ENCODE results near the gene PLA2G4B. TPM values are rescaled to one million over a fixed set of nuclear protein-coding genes. Genes with fewer than 3 reads are reported as not detected.

Gene PLA2G4B
- total and polyA plus RNA-seq, 10 of the 15 experiments (the other 5 are each of a cell fraction or from before 2014, with no cell fraction given) = 0.22 to 6.6 (median 2.9) TPM

GRCh38 chr15:41897363-41897799, 58.7 kb downstream of the PLA2G4B start:
- peaks cover 19 to 23% of the 10 kb centered on the region in 2 experiments for H3K36me3 ChIP-seq (ENCODE audit: control insufficient read depth in 2 of 2, insufficient read depth in 2 of 2, low read length in 1 of 2)
- POLR2A ChIA-PET = no interaction called here
- H3K79me2 ChIP-seq (ENCODE audit: control insufficient read depth, insufficient read depth, low read length) = no peaks in the 10 kb centered on the region
- DNase-seq (ENCODE audit: low read depth, low spot score) = no peak
- H3K4me3 ChIP-seq = no peak overlapping the region
- intact Hi-C loops (cut with micrococcal nuclease; ENCODE audit: unreplicated experiment) = no loop called here
- no peaks in the 10 kb centered on the region for H3K27me3 ChIP-seq (replicated peaks in 1 of 2; ENCODE audit: control insufficient read depth in 2 of 2, insufficient read depth in 2 of 2, low read length in 1 of 2)
- H3K4me2 ChIP-seq (ENCODE audit: control insufficient read depth, insufficient read depth) = no peak overlapping the region
- H2AFZ ChIP-seq (ENCODE audit: control insufficient read depth, low read depth, low read length) = no peak overlapping the region
- no peaks in the 10 kb centered on the region for H3K9me3 ChIP-seq (replicated peaks; ENCODE audit: control insufficient read depth, insufficient read depth, low read length)
- RAD21 ChIA-PET (ENCODE audit: unreplicated experiment) = no interaction called here
- no peak for ATAC-seq
- no peak for FAIRE-seq
- H3K4me1 ChIP-seq (ENCODE audit: control insufficient read depth, insufficient read depth, low read length) = peaks cover 15% of the 10 kb centered on the region
- peak; percentile 51; the same call in 1 of the 2 replicates for TF ChIP-seq POLR2A (IDR thresholded peaks at IDR 0.05; ENCODE audit: low read depth, low read length)
- peak; percentile 28; the same call in 1 of the 2 replicates for TF ChIP-seq POLR2AphosphoS5 (IDR thresholded peaks at IDR 0.05; ENCODE audit: low read length)
- TF ChIP-seq, protein P1, sequence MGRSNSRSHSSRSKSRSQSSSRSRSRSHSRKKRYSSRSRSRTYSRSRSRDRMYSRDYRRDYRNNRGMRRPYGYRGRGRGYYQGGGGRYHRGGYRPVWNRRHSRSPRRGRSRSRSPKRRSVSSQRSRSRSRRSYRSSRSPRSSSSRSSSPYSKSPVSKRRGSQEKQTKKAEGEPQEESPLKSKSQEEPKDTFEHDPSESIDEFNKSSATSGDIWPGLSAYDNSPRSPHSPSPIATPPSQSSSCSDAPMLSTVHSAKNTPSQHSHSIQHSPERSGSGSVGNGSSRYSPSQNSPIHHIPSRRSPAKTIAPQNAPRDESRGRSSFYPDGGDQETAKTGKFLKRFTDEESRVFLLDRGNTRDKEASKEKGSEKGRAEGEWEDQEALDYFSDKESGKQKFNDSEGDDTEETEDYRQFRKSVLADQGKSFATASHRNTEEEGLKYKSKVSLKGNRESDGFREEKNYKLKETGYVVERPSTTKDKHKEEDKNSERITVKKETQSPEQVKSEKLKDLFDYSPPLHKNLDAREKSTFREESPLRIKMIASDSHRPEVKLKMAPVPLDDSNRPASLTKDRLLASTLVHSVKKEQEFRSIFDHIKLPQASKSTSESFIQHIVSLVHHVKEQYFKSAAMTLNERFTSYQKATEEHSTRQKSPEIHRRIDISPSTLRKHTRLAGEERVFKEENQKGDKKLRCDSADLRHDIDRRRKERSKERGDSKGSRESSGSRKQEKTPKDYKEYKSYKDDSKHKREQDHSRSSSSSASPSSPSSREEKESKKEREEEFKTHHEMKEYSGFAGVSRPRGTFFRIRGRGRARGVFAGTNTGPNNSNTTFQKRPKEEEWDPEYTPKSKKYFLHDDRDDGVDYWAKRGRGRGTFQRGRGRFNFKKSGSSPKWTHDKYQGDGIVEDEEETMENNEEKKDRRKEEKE (IDR thresholded peaks at IDR 0.05) = no peak
- TF ChIP-seq POLR2AphosphoS2 (IDR thresholded peaks at IDR 0.05; ENCODE audit: low read depth, low read length) = 0 out of 2 replicates have a peak, but pooled peaks have one; percentile 50
- in situ Hi-C loops (cut with MboI) = no loop called here
- H4K20me1 ChIP-seq (ENCODE audit: control insufficient read depth, insufficient read depth) = no peaks in the 10 kb centered on the region
- SMC1A ChIA-PET (ENCODE audit: uncharacterized antibody, unreplicated experiment) = no interaction called here
- 87% methylated on average over 8 of the region's 8 CpGs for WGBS (ENCODE audit: insufficient coverage, insufficient replicate concordance, low lambda C conversion rate, missing lambda C conversion rate)
- no TSS peak for BruUV-seq (replicated peaks)
- CTCF ChIA-PET = no interaction called here
- no peak overlapping the region for H3K9ac ChIP-seq (ENCODE audit: control insufficient read depth, insufficient read depth, low read length)
- H3K27ac ChIP-seq (ENCODE audit: control insufficient read depth, insufficient read depth) = no peak overlapping the region

Small RNA genes lying within 50 kb of the gene (microRNA-seq; reads per million reads assigned to microRNA genes)
- gene MIR4310 = not detected

Small RNA genes lying within 50 kb of the gene (small RNA-seq; reads per million reads assigned to genes)
- gene JMJD7-PLA2G4B = not detected
- gene MIR4310 = not detected
- gene RNA5SP393 = not detected

Other genes starting within 250 kb of the PLA2G4B start
- gene MGA, start 178.4 kb upstream of the PLA2G4B start, total RNA-seq (2014; rRNA removed) = 18.4 and 20.5 TPM in 2 replicates
- gene MGA, start 178.4 kb upstream of the PLA2G4B start, total RNA-seq (2014; rRNA removed; fragmentation: Illumina TruSeq; extraction: Trizol) = 28.1 and 28.5 TPM in 2 replicates
- gene MGA, start 178.4 kb upstream of the PLA2G4B start, total RNA-seq (2021) = 25.6 and 29.6 TPM in 2 replicates
- 11.1 and 12.2 TPM in 2 replicates for gene MGA, start 178.4 kb upstream of the PLA2G4B start, polyA plus RNA-seq (2011; rRNA removed)
- 15.6 and 17.6 TPM in 2 replicates for gene MGA, start 178.4 kb upstream of the PLA2G4B start, polyA plus RNA-seq (2014; fragmentation: Illumina TruSeq; extraction: Trizol)
- 1 to 10 TPM; 2.6 to 2.8 TPM for gene MGA, start 178.4 kb upstream of the PLA2G4B start, polyA plus RNA-seq (2014; fragmentation: Nextera tagmentation; extraction: Ambion mirVana)
- gene MGA, start 178.4 kb upstream of the PLA2G4B start, polyA plus RNA-seq (2014; rRNA removed) = 7.9 and 8.3 TPM in 2 replicates
- gene MGA, start 178.4 kb upstream of the PLA2G4B start, polyA plus RNA-seq (2016; fragmentation: Nextera tagmentation; extraction: Ambion mirVana) = 10 to 100 TPM; 21.6 to 21.7 TPM
- gene MAPKBP1, start 64.4 kb upstream of the PLA2G4B start, total RNA-seq (2014; rRNA removed) = 8.5 and 13.5 TPM in 2 replicates
- gene MAPKBP1, start 64.4 kb upstream of the PLA2G4B start, total RNA-seq (2014; rRNA removed; fragmentation: Illumina TruSeq; extraction: Trizol) = 6.7 and 7.2 TPM in 2 replicates
- gene MAPKBP1, start 64.4 kb upstream of the PLA2G4B start, total RNA-seq (2021) = 15.7 and 19.0 TPM in 2 replicates
- 3.6 and 6.5 TPM in 2 replicates for gene MAPKBP1, start 64.4 kb upstream of the PLA2G4B start, polyA plus RNA-seq (2011; rRNA removed)
- gene MAPKBP1, start 64.4 kb upstream of the PLA2G4B start, polyA plus RNA-seq (2014; fragmentation: Illumina TruSeq; extraction: Trizol) = 6.8 and 7.5 TPM in 2 replicates
- gene MAPKBP1, start 64.4 kb upstream of the PLA2G4B start, polyA plus RNA-seq (2014; fragmentation: Nextera tagmentation; extraction: Ambion mirVana) = under 1 TPM; 0.44 to 0.50 TPM
- gene MAPKBP1, start 64.4 kb upstream of the PLA2G4B start, polyA plus RNA-seq (2014; rRNA removed) = 10.4 and 12.2 TPM in 2 replicates
- 1 to 10 TPM; 6.5 to 7.8 TPM for gene MAPKBP1, start 64.4 kb upstream of the PLA2G4B start, polyA plus RNA-seq (2016; fragmentation: Nextera tagmentation; extraction: Ambion mirVana)
- gene JMJD7, start 10.8 kb upstream of the PLA2G4B start, total RNA-seq (2014; rRNA removed) = 7.5 and 8.5 TPM in 2 replicates
- gene JMJD7, start 10.8 kb upstream of the PLA2G4B start, total RNA-seq (2014; rRNA removed; fragmentation: Illumina TruSeq; extraction: Trizol) = 4.4 and 4.7 TPM in 2 replicates
- gene JMJD7, start 10.8 kb upstream of the PLA2G4B start, total RNA-seq (2021) = 10.3 and 12.2 TPM in 2 replicates
- 3.7 and 6.8 TPM in 2 replicates for gene JMJD7, start 10.8 kb upstream of the PLA2G4B start, polyA plus RNA-seq (2011; rRNA removed)
- 0.86 and 5.3 TPM in 2 replicates for gene JMJD7, start 10.8 kb upstream of the PLA2G4B start, polyA plus RNA-seq (2014; fragmentation: Illumina TruSeq; extraction: Trizol)
- 1 to 10 TPM in 1 of 2 experiments, under 1 TPM in 1; 0.79 to 2.2 TPM for gene JMJD7, start 10.8 kb upstream of the PLA2G4B start, polyA plus RNA-seq (2014; fragmentation: Nextera tagmentation; extraction: Ambion mirVana)
- gene JMJD7, start 10.8 kb upstream of the PLA2G4B start, polyA plus RNA-seq (2014; rRNA removed) = 8.9 and 9.9 TPM in 2 replicates
- 10 to 100 TPM in 1 of 2 experiments, 1 to 10 TPM in 1; 6.3 to 10.4 TPM for gene JMJD7, start 10.8 kb upstream of the PLA2G4B start, polyA plus RNA-seq (2016; fragmentation: Nextera tagmentation; extraction: Ambion mirVana)
- 0.06 and 0.44 TPM in 2 replicates for gene SPTBN5, start 55.2 kb downstream of the PLA2G4B start, total RNA-seq (2014; rRNA removed)
- gene SPTBN5, start 55.2 kb downstream of the PLA2G4B start, total RNA-seq (2014; rRNA removed; fragmentation: Illumina TruSeq; extraction: Trizol) = under 0.01 TPM in 1 of 2 replicates, not detected in the other
- gene SPTBN5, start 55.2 kb downstream of the PLA2G4B start, total RNA-seq (2021) = 0.05 and 0.18 TPM in 2 replicates
- 0.01 and 0.03 TPM in 2 replicates for gene SPTBN5, start 55.2 kb downstream of the PLA2G4B start, polyA plus RNA-seq (2011; rRNA removed)
- 0.01 TPM in 1 of 2 replicates, not detected in the other for gene SPTBN5, start 55.2 kb downstream of the PLA2G4B start, polyA plus RNA-seq (2014; fragmentation: Illumina TruSeq; extraction: Trizol)
- not detected for gene SPTBN5, start 55.2 kb downstream of the PLA2G4B start, polyA plus RNA-seq (2014; fragmentation: Nextera tagmentation; extraction: Ambion mirVana)
- 0.06 and 0.10 TPM in 2 replicates for gene SPTBN5, start 55.2 kb downstream of the PLA2G4B start, polyA plus RNA-seq (2014; rRNA removed)
- not detected for gene SPTBN5, start 55.2 kb downstream of the PLA2G4B start, polyA plus RNA-seq (2016; fragmentation: Nextera tagmentation; extraction: Ambion mirVana)
- gene EHD4, start 133.7 kb downstream of the PLA2G4B start, total RNA-seq (2014; rRNA removed) = 48.2 and 49.6 TPM in 2 replicates
- 24.3 and 26.0 TPM in 2 replicates for gene EHD4, start 133.7 kb downstream of the PLA2G4B start, total RNA-seq (2014; rRNA removed; fragmentation: Illumina TruSeq; extraction: Trizol)
- 52.1 and 53.2 TPM in 2 replicates for gene EHD4, start 133.7 kb downstream of the PLA2G4B start, total RNA-seq (2021)
- 25.6 and 42.2 TPM in 2 replicates for gene EHD4, start 133.7 kb downstream of the PLA2G4B start, polyA plus RNA-seq (2011; rRNA removed)
- gene EHD4, start 133.7 kb downstream of the PLA2G4B start, polyA plus RNA-seq (2014; fragmentation: Illumina TruSeq; extraction: Trizol) = 18.9 and 29.3 TPM in 2 replicates
- 1 to 10 TPM; 4.2 to 8.6 TPM for gene EHD4, start 133.7 kb downstream of the PLA2G4B start, polyA plus RNA-seq (2014; fragmentation: Nextera tagmentation; extraction: Ambion mirVana)
- gene EHD4, start 133.7 kb downstream of the PLA2G4B start, polyA plus RNA-seq (2014; rRNA removed) = 47.3 and 50.1 TPM in 2 replicates
- gene EHD4, start 133.7 kb downstream of the PLA2G4B start, polyA plus RNA-seq (2016; fragmentation: Nextera tagmentation; extraction: Ambion mirVana) = 10 to 100 TPM; 60.7 to 62.9 TPM
- 0.06 TPM in 1 of 2 replicates, not detected in the other for gene PLA2G4E, start 182.2 kb downstream of the PLA2G4B start, total RNA-seq (2014; rRNA removed)
- 0.05 TPM in 1 of 2 replicates, not detected in the other for gene PLA2G4E, start 182.2 kb downstream of the PLA2G4B start, total RNA-seq (2014; rRNA removed; fragmentation: Illumina TruSeq; extraction: Trizol)
- gene PLA2G4E, start 182.2 kb downstream of the PLA2G4B start, total RNA-seq (2021) = 0.05 and 0.11 TPM in 2 replicates
- gene PLA2G4E, start 182.2 kb downstream of the PLA2G4B start, polyA plus RNA-seq (2011; rRNA removed) = 0.07 TPM in 2 replicates
- 0.06 TPM in 1 of 2 replicates, not detected in the other for gene PLA2G4E, start 182.2 kb downstream of the PLA2G4B start, polyA plus RNA-seq (2014; fragmentation: Illumina TruSeq; extraction: Trizol)
- gene PLA2G4E, start 182.2 kb downstream of the PLA2G4B start, polyA plus RNA-seq (2014; fragmentation: Nextera tagmentation; extraction: Ambion mirVana) = not detected
- gene PLA2G4E, start 182.2 kb downstream of the PLA2G4B start, polyA plus RNA-seq (2014; rRNA removed) = 0.15 and 0.32 TPM in 2 replicates
- gene PLA2G4E, start 182.2 kb downstream of the PLA2G4B start, polyA plus RNA-seq (2016; fragmentation: Nextera tagmentation; extraction: Ambion mirVana) = not detected

All from GM12878 (cell line).